Endothelial cell of umbilical vein (primary cell): ENCODE measurements around the gene KRR1. TPM values are rescaled to one million over a fixed set of nuclear protein-coding genes. Genes with fewer than 3 reads are reported as not detected.
"Not testable (repeated sequence)": the region's sequence is repeated elsewhere in the genome, so short reads cannot be mapped to it uniquely, and the experiment has no call there.

Experiments used
- BruUV-seq: library from RNA; stranded (reverse); fragments of 400-500 nt; replicated peaks from 2 replicates; lab custom pipeline; 2021; lab: Mats Ljungman, UMichigan
- CTCF ChIA-PET: fragments of 300-600, 350-600 bp; sonication (Branson Sonifier 250); formaldehyde crosslinking; loops from one replicate; lab custom pipeline; 2021; ENCODE audit warnings: antibody characterized with exemption, inconsistent platforms; lab: Charles Lee
- POLR2A ChIA-PET: fragments of 300-600, 350-600 bp; sonication (Branson Sonifier 250); formaldehyde crosslinking; loops from one replicate; lab custom pipeline; 2021; ENCODE audit warnings: antibody characterized with exemption, inconsistent platforms; lab: Charles Lee
- DNase-seq: peaks from one replicate; pipeline ENCODE4 v3.0.0-alpha.2; 2011; ENCODE audit warnings: low read depth, low spot score
- FAIRE-seq: peaks from 2 replicates; lab custom pipeline; 2011; peaks lifted over from hg19 to GRCh38; lab: Jason Lieb, UNC
- H2AFZ ChIP-seq: 2 replicates; pipeline ENCODE4 v1.6.0; 2012; ENCODE audit warnings: low read depth, low read length, control low read depth, inconsistent platforms
- H3K27ac ChIP-seq: 2 replicates; pipeline ENCODE4 v1.5.1; 2011; ENCODE audit warnings: low read depth, mild to moderate bottlenecking, control low read depth, low read length, moderate library complexity; ENCODE audit not compliant: insufficient read depth
- H3K27me3 ChIP-seq, 2 experiments: 2 replicates each; pipeline versions ENCODE4 v1.6.0 to v1.6.1; 2011; ENCODE audit warnings: low read length in 2 of 2, mixed read lengths in 1 of 2; ENCODE audit not compliant: control insufficient read depth in 2 of 2, insufficient read depth in 2 of 2
- H3K36me3 ChIP-seq, 2 experiments: 2 replicates in 1 of 2; 3 replicates in 1 of 2; pipeline ENCODE4 v1.5.1; 2011; ENCODE audit warnings: low read length in 2 of 2, mild to moderate bottlenecking in 1 of 2, moderate library complexity in 1 of 2; ENCODE audit not compliant: control insufficient read depth in 2 of 2, insufficient read depth in 2 of 2; ENCODE audit errors: extremely low read depth in 1 of 2
- H3K4me1 ChIP-seq: 3 replicates; pipeline ENCODE4 v1.5.1; 2011; ENCODE audit warnings: mild to moderate bottlenecking, low read length; ENCODE audit not compliant: control insufficient read depth, insufficient read depth; ENCODE audit errors: extremely low read depth
- H3K4me2 ChIP-seq: 2 replicates; pipeline ENCODE4 v1.6.1; 2011; ENCODE audit warnings: low read length, control low read depth, mixed read lengths; ENCODE audit not compliant: insufficient read depth
- H3K4me3 ChIP-seq, 3 experiments: fragments of 200-600 bp in 1 of 3; sonication (generic), shearing (Covaris generic) in 1 of 3; replicated peaks in 1 of 3; 2 replicates each; pipeline ENCODE4 v1.5.1; 2011 to 2016; ENCODE audit warnings: control low read depth in 3 of 3, low read length in 3 of 3, mild to moderate bottlenecking in 2 of 3, inconsistent platforms in 1 of 3, low read depth in 1 of 3, moderate library complexity in 1 of 3; ENCODE audit not compliant: insufficient read depth in 1 of 3
- H3K79me2 ChIP-seq: 2 replicates; pipeline ENCODE4 v1.6.0; 2012; ENCODE audit warnings: low read length, inconsistent platforms; ENCODE audit not compliant: control insufficient read depth, insufficient read depth
- H3K9ac ChIP-seq: replicated peaks from 2 replicates; pipeline ENCODE3; 2011; ENCODE audit warnings: low read length, control low read depth; ENCODE audit not compliant: insufficient read depth; ENCODE audit errors: extremely low read depth
- H3K9me1 ChIP-seq: replicated peaks from 3 replicates; pipeline ENCODE4 v1.6.0; 2011; ENCODE audit warnings: mild to moderate bottlenecking, low read length; ENCODE audit not compliant: control insufficient read depth, insufficient read depth; ENCODE audit errors: extremely low read depth
- H3K9me3 ChIP-seq: replicated peaks from 2 replicates; pipeline ENCODE4 v1.5.1; 2012; ENCODE audit warnings: low read length, inconsistent platforms; ENCODE audit not compliant: control insufficient read depth, insufficient read depth
- H4K20me1 ChIP-seq: replicated peaks from 2 replicates; pipeline ENCODE3; 2011; ENCODE audit warnings: mild to moderate bottlenecking, low read length; ENCODE audit not compliant: control insufficient read depth, insufficient read depth; ENCODE audit errors: extremely low read depth
- dilution Hi-C: fragments of 300-500 bp; cut with MboI; formaldehyde crosslinking; loops from one replicate; pipeline ENCODE4 v1.15.0; 2019; ENCODE audit warnings: low sequenced_read_pairs; ENCODE audit not compliant: extremely low pct_ligation_motif_present
- intact Hi-C: fragments of 100-400 bp; cut with micrococcal nuclease; formaldehyde crosslinking; loops from one replicate; pipeline ENCODE4 v1.10.0; 2022
- polyA plus RNA-seq, 4 experiments: library from polyadenylated mRNA; depleted of rRNA in 3 of 4; stranded (reverse) in 3 of 4; unstranded in 1 of 4; fragments of >200 nt; gene quantifications; 2 replicates each; pipeline versions ENCODE4 v1.2.1 to v1.2.3, GENCODE V29; 2011 to 2012; ENCODE audit warnings: missing spikeins in 1 of 4
- total RNA-seq: library from RNA; stranded (reverse); gene quantifications from 2 replicates; pipeline ENCODE4 v1.2.3, GENCODE V29; 2021

The KRR1 gene
- total and polyA plus RNA-seq, 2 donors (not counting 3 experiments of a cell fraction or from before 2014, with no cell fraction given) = 5.9 to 49.3 TPM

GRCh38 chr12:75441687-75442449 is 69.5 kb downstream of the KRR1 start:
- H3K36me3 ChIP-seq, dilution Hi-C loops, BruUV-seq, H4K20me1 ChIP-seq, H3K27ac ChIP-seq, POLR2A ChIA-PET, intact Hi-C loops, H3K4me3 ChIP-seq, H3K4me2 ChIP-seq, H3K79me2 ChIP-seq, H3K9me3 ChIP-seq, H3K9ac ChIP-seq, H3K9me1 ChIP-seq, FAIRE-seq, H3K27me3 ChIP-seq, DNase-seq, H2AFZ ChIP-seq, H3K4me1 ChIP-seq: not testable (repeated sequence)
- CTCF ChIA-PET = interaction anchor here (1.2 kb wide), 1 partner anchor 12 kb away, joined by 3 read pairs; no protein-coding TSS in a partner anchor

Other genes with a start within 250 kb of the KRR1 start
- 1.7 and 2.9 TPM in 2 replicates for gene CAPS2, start 181.3 kb downstream of the KRR1 start, total RNA-seq
- 0.61 and 0.64 TPM in 2 replicates for gene CAPS2, start 181.3 kb downstream of the KRR1 start, polyA plus RNA-seq
- gene GLIPR1L1, start 176.9 kb downstream of the KRR1 start, total RNA-seq = not detected in 2 replicates
- gene GLIPR1L1, start 176.9 kb downstream of the KRR1 start, polyA plus RNA-seq = not detected in 2 replicates
- gene GLIPR1L2, start 120.5 kb downstream of the KRR1 start, total RNA-seq = not detected in 2 replicates
- 0.06 and 0.07 TPM in 2 replicates for gene GLIPR1L2, start 120.5 kb downstream of the KRR1 start, polyA plus RNA-seq
- 74.1 and 98.8 TPM in 2 replicates for gene GLIPR1, start 30.9 kb downstream of the KRR1 start, total RNA-seq
- gene GLIPR1, start 30.9 kb downstream of the KRR1 start, polyA plus RNA-seq = 108 and 117 TPM in 2 replicates